EH (cell line): Measurements from ENCODE around the gene ZNF135.

Source experiments
- DNase-seq: peaks from one replicate; pipeline ENCODE4 v3.0.0-alpha.2; 2015; ENCODE audit warnings: low read depth

Gene ZNF135

DNA sequence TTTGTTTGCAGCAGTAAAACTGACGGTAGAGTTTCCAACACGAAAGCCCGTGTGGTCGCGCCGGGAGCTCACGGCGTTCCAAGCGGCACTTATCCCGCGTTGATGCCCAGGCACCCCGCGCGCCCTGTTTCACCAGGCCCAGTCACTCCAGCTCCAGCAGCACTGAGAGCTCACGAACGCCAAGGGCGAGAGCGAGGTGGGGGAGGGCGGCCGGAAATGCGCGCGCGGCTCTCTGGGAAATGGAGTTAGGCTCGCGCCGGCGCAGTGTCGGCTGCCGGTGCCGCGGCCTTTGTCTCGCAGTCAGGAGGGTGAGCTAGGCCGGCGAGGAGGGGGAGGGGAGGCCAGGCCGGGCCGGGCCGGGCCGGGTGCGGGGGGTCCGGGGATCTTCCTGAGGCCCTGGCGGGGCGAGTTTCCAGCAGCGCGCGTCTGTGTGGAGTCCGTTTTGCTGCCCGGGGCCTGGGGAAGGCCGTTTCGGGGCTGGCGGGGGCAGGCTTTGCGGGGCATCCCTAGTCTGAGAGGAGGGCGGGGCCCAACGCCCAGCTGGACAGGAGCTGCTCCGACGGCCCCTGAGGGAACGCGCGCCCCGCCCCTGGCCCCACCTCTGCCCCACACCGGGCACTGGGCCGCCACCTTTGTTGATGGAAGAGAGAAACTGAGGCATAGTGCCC lies at the start of gene ZNF135:
TSS of gene ZNF135 (plus strand) at position 280 of the 668 bp plus-strand sequence. CDS start 721 bp downstream, outside the sequence.
- DNase-seq = peak; percentile 67

- peak; percentile 1 for DNase-seq
Measured at GRCh38 chr19:58009301-58009665, 49.8 kb upstream of the ZNF135 start.

- DNase-seq = peak; percentile 41
Measured at GRCh38 chr19:58009666-58010301, 49.3 kb upstream of the ZNF135 start.

- no peak for DNase-seq
Measured at GRCh38 chr19:58010507-58010906, 48.6 kb upstream of the ZNF135 start.

- no peak for DNase-seq
Measured at GRCh38 chr19:58014141-58014540, 44.9 kb upstream of the ZNF135 start.

DNA sequence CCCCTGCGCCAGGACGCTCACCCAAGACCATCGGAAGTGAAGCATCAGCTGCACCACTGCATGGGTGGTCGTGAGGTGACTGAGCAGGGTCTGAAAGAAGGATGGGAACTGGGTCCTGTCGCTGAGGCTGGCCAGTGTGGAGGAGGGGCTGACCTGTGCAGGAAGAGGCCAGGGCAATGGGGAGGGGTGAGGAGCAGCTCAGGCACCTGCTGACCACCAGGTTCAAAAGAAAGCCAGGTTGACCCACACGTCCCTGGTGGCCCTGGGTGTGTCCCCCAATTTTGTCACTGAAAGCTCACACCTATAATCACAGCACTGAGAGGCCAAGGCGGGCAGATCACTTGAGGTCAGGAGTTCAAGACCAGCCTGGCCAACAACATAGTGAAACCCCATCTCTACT lies 39.0 kb upstream of the ZNF135 start:
- no peak for DNase-seq

DNA sequence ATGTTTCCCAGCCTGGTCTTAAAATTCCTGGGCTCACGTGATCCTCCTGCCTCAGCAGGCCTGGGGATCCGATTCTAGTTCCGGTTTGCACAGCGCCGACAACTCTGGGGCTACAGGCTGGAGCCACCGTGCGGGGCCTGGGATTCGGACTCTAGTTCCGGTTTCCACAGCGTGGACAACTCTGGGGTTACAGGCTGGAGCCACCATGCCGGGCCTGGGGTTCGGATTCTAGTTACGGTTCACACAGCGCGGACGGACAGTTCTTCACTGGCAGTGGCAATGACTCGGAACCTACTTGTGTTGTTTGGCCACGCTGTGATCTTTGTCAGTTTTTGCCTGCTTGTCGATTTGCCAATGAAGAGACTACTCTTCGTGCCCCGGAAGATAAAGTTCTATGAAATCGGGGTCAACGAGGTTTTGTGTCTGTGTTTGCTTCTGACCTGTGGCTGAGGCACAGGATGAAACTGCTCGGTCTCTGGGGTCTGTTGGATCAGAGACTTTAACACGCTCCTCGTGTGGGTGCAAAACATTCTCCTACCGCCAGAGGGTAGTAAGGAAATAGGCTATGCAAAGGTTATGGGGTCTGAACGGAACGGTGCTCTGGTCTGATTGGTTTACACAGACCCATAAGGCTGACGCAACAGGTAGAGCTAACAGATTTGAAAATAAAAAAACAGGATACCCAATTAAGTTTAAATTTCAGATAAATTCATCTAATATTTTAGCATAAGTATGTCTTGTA lies 37.4 kb upstream of the ZNF135 start:
- peak; percentile 41 for DNase-seq

DNA sequence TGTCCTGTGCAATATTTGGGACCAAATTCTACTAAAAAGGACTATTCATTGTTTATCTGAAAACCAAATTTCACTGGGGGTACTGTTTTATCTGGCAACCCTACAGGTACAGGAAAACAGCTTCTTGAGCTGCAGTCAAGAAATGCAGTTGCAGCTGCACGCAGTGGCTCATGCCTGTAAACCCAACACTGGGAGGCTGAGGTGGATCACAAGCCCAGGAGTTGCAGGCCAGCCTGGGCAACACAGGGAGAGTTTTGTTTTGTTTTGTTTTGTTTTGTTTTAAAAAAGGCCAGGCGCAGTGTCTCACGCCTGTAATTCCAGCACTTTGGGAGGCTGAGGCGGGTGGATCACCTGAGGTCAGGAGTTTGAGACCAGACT lies 36.8 kb upstream of the ZNF135 start:
- DNase-seq = no peak

- no peak for DNase-seq
Measured at GRCh38 chr19:58024661-58025060, 34.4 kb upstream of the ZNF135 start.

DNA sequence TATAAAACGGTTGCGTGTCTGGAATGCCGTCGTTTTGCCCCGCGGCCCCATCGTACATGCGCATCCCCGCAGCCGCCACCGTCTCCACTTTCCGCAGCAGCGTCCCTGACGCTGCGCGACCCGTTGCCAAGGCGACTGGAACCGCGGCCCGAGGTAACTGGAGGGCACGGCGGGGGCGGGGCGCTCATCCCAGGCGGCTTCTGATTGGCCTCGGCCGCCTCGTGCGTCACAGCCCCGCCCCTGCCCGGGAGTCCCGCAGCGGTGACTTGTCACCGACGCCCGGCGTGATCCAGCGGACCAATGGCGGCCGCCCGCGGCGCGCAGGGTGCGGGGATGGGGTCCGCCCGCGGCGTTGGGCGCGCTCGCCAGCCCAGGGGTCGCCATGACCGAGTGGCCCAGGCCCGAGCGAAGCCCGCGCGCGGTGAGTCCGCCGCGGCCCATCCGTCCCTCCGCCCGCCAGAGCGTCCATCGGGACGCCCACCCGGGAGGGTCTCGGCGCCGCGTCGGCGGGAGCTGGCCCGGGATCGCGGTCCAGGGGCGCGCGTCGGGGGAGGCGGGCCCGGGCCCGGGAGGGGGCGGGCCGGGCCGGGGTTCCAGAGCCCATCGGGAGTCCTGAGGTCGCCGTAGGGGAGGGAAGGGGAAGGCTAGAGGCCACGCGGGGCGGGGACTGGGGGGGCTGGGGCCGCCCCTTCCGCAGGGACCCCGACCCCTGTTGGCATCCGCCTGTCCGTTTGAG lies 25.2 kb upstream of the ZNF135 start, which contains the start of gene ZSCAN1:
TSS of gene ZSCAN1 (plus strand) at position 285 of the 736 bp plus-strand sequence. CDS start 3,812 bp downstream, outside the sequence.
- DNase-seq = no peak

- no peak for DNase-seq
Measured at GRCh38 chr19:58034477-58034793, 24.6 kb upstream of the ZNF135 start.

DNA sequence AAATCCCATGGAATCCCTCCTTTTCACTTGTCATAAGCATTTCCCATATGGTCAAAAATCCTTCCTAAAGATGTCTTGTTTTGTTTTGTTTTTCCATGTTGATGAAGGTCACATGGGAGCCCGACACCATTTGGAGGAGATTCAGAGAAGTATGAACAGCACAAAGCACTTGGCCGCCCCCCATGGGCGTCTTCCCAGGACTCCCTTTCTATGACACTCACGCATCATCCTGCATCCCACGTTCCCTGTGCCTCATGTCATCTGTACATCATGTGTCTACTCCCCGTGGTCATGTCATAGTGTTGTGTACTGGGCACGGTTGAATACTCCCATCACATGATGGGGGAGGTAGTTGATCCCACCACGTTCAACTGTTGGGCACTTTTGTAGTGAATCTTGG lies 23.2 kb upstream of the ZNF135 start:
- no peak for DNase-seq

DNA sequence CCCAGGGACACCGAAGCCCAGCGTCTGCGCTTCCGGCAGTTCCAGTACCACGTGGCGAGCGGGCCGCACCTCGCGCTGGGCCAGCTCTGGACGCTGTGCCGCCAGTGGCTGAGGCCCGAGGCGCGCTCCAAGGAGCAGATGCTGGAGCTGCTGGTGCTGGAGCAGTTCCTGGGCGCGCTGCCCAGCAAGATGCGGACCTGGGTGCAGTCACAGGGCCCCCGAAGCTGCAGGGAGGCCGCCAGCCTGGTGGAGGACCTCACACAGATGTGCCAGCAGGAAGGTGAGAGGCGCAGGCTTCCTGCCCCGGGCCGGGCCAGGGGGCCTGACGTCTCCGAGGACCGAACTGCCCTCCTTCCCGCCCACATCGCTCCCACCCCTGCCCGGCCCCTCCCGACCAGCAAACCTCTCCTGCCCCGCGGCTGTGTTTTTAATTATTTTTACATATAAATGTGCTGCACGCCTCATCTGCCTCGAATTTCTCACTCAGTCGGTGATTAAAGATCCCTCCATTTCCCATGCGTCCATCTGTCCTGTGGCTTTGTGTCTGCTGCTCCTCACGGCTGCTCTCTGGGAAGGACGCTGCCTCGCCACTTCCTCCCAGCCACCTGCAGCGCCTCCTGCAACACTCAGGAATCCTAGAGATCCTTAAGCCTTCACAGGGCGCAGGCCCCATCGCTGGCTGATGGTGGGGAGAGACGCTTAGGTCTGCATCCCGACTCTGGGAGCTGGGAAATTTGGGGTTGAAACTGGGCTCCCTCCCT lies 21.0 kb upstream of the ZNF135 start:
- DNase-seq = no peak

GRCh38 chr19:58038688-58039204 lies 20.3 kb upstream of the ZNF135 start:
- no peak for DNase-seq

GRCh38 chr19:58040751-58041525 lies 18.1 kb upstream of the ZNF135 start:
- DNase-seq = no peak

GRCh38 chr19:58042495-58043340 lies 16.4 kb upstream of the ZNF135 start:
- DNase-seq = no peak

DNA sequence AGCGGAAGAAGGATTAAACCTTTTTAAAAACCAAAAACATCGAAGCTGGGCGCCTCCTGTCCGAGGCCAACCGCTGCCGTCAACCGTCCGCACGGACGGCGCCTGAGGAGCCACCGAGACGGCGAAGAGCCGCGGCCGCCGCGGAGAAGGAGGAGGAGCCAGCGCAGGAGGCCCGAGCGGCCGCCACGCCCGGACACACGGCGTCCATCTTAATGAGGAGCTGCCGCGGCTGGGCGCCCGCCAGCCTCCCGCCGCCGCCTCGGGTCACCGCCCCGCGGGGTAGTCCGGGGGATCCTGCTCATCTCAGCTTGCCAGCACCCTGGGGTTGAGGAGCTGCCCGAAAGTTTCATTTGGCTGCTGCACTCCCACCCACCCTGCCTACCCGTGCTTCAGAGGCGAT lies 14.7 kb upstream of the ZNF135 start:
- DNase-seq = no peak

- DNase-seq = no peak
Measured at GRCh38 chr19:58044886-58045285, 14.2 kb upstream of the ZNF135 start.

DNA sequence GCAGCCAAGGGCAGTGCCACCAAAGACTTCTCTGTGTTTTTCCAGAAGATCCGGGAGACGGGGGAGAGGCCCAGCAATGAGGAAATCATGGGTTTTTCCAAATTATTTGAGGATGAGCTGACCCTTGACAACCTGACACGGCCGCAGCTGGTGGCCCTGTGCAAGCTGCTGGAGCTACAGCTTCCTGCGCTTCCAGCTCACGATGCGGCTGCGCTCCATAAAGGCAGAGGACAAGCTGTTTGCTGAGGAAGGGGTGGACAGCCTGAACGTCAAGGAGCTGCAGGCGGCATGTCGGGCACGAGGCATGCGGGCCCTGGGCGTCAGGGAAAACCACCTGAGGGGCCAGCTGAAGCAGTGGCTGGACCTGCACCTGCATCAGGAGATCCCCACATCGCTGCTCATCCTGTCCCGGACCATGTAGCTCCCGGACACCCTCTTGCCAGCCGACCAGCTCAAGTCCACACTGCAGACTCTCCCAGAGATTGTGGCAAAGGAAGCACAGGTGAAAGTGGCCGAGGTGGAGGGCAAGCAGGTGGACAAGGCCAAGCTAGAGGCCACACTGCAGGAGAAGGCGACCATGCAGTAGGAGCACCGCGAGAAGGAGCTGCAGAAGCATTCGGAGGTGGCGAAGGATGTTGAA lies 13.6 kb upstream of the ZNF135 start:
- DNase-seq = no peak
